HepG2 (cell line): ENCODE results near the gene BRIP1.

Experiments used
- BRCA1 ChIP-seq: sonication (generic); formaldehyde crosslinking; IDR thresholded peaks from 2 replicates; pipeline ENCODE4 v1.4.0; 2020; ENCODE audit warnings: missing genetic modification reagents
- CCAR2 ChIP-seq: fragments of 200-400 bp; formaldehyde crosslinking; optimal IDR thresholded peaks from 2 replicates; pipeline ENCODE3; 2018; ENCODE audit warnings: low read depth, mild to moderate bottlenecking, low read length, moderate library complexity
- CTCF ChIP-seq: sonication (generic); formaldehyde crosslinking; IDR thresholded peaks from 2 replicates; pipeline ENCODE4 v1.5.0; 2020; ENCODE audit warnings: mild to moderate bottlenecking, missing genetic modification reagents, moderate library complexity
- FOSL2 ChIP-seq: sonication (generic); formaldehyde crosslinking; IDR thresholded peaks from 2 replicates; pipeline ENCODE4 v1.4.0; 2020; ENCODE audit warnings: missing genetic modification reagents
- IKZF1 ChIP-seq: fragments of 450-650 bp; IDR thresholded peaks from 2 replicates; pipeline ENCODE4 v1.7.1; 2016
- JARID2 ChIP-seq: sonication (generic); formaldehyde crosslinking; IDR thresholded peaks from 2 replicates; pipeline ENCODE4 v1.8.1; 2023; ENCODE audit warnings: missing genetic modification reagents, inconsistent platforms; ENCODE audit not compliant: insufficient replicate concordance
- PHF21A ChIP-seq: sonication (generic); formaldehyde crosslinking; IDR thresholded peaks from 2 replicates; pipeline ENCODE4 v1.5.0; 2020; ENCODE audit warnings: mild to moderate bottlenecking, missing genetic modification reagents
- POLR2A ChIP-seq, 2 experiments: IDR thresholded peaks; 2 replicates each; pipeline ENCODE4 v1.6.1; 2011; ENCODE audit warnings: low read depth in 2 of 2, low read length in 2 of 2, mild to moderate bottlenecking in 1 of 2, moderate library complexity in 1 of 2; ENCODE audit not compliant: insufficient read depth in 1 of 2
- RARA ChIP-seq: IDR thresholded peaks from 2 replicates; pipeline ENCODE4 v1.6.1; 2016; ENCODE audit warnings: missing genetic modification reagents, missing compliant biosample characterization
- RXRA ChIP-seq: sonication (generic); formaldehyde crosslinking; IDR thresholded peaks from 2 replicates; pipeline ENCODE4 v1.5.1; 2020; ENCODE audit warnings: missing genetic modification reagents
- SPEN ChIP-seq: sonication (generic); formaldehyde crosslinking; IDR thresholded peaks from 2 replicates; pipeline ENCODE4 v1.5.1; 2020; ENCODE audit warnings: low read depth, mild to moderate bottlenecking, missing genetic modification reagents
- ZNF331 ChIP-seq: sonication (generic); formaldehyde crosslinking; IDR thresholded peaks from 2 replicates; pipeline ENCODE4 v1.4.0; 2020; ENCODE audit warnings: missing genetic modification reagents

GRCh38 chr17:61695779-61696337, 167.5 kb downstream of the BRIP1 start:
- TF ChIP-seq BRCA1 (no peak), FOSL2 (CRISPR knock-in tag) (no peak), PHF21A (no peak), JARID2 (CRISPR knock-in tag) (no peak), POLR2A (IDR thresholded peaks at IDR 0.05; ENCODE audit: insufficient read depth in 1 of 2, low read depth in 2 of 2, low read length in 2 of 2) (no peak), RARA (CRISPR knock-in tag) (no peak), CTCF (no peak), CCAR2 (no peak), ZNF331 (CRISPR knock-in tag) (no peak), RXRA (CRISPR knock-in tag) (no peak), IKZF1 (no peak), SPEN (CRISPR knock-in tag) (no peak)
